Small intestine (tissue), 7 donors: ENCODE data around the gene RPGRIP1. TPM values are rescaled to one million over a fixed set of nuclear protein-coding genes. Genes with fewer than 3 reads are reported as not detected.
"Not testable (repeated sequence)": the region's sequence is repeated elsewhere in the genome, so short reads cannot be mapped to it uniquely, and the experiment has no call there.

ENCODE experiments used
- DNase-seq, 2 donors: peaks; one replicate each; pipeline versions ENCODE4 v3.0.0 to v3.0.0-alpha.2; 2013
- FAIRE-seq: peaks from 2 replicates; lab custom pipeline; 2012; peaks lifted over from hg19 to GRCh38; lab: Jason Lieb, UNC
- H3K27ac ChIP-seq, 3 donors: one replicate each; pipeline ENCODE4 v1.5.1; 2013; ENCODE audit warnings: low read length in 2 of 3, mild to moderate bottlenecking in 2 of 3, control low read depth in 1 of 3, inconsistent platforms in 1 of 3, low read depth in 1 of 3, moderate library complexity in 1 of 3
- H3K27me3 ChIP-seq, 3 donors: one replicate each; pipeline ENCODE4 v1.6.1; 2013; ENCODE audit warnings: low read length in 3 of 3, inconsistent platforms in 1 of 3; ENCODE audit not compliant: control insufficient read depth in 3 of 3, insufficient read depth in 3 of 3
- H3K36me3 ChIP-seq, 3 donors: one replicate each; pipeline ENCODE4 v1.6.1; 2013; ENCODE audit warnings: low read length in 3 of 3, inconsistent platforms in 1 of 3, low read depth in 1 of 3, mild to moderate bottlenecking in 1 of 3, moderate library complexity in 1 of 3; ENCODE audit not compliant: control insufficient read depth in 3 of 3, insufficient read depth in 2 of 3
- H3K4me1 ChIP-seq, 3 donors: one replicate each; pipeline ENCODE4 v1.6.1; 2013; ENCODE audit warnings: low read length in 2 of 3, inconsistent platforms in 1 of 3, low read depth in 1 of 3, mild to moderate bottlenecking in 1 of 3, moderate library complexity in 1 of 3; ENCODE audit not compliant: control insufficient read depth in 3 of 3, insufficient read depth in 2 of 3
- H3K4me3 ChIP-seq, 3 donors: one replicate each; pipeline ENCODE4 v1.5.1; 2013; ENCODE audit warnings: low read length in 3 of 3, control low read depth in 1 of 3, inconsistent platforms in 1 of 3, low read depth in 1 of 3, mild to moderate bottlenecking in 1 of 3, moderate library complexity in 1 of 3
- H3K9me3 ChIP-seq, 2 donors: one replicate each; pipeline ENCODE4 v1.6.1; 2013; ENCODE audit warnings: low read depth in 1 of 2, low read length in 1 of 2; ENCODE audit not compliant: control insufficient read depth in 2 of 2, insufficient read depth in 1 of 2
- WGBS, 3 donors: extraction: QIAGEN DNeasy Blood & Tissue Kit; methylation state at CpG; one replicate each; pipeline ENCODE4 v1.1.7; 2013; 5-methylcytosine and 5-hydroxymethylcytosine counted together
- polyA plus RNA-seq, 4 donors: library from polyadenylated mRNA; stranded (reverse) in 3 of 4; unstranded in 1 of 4; fragments of 200-250 nt in 3 of 4; fragments of 120-200 nt in 1 of 4; gene quantifications; one replicate each; pipeline versions ENCODE4 v1.2.1 to v1.2.3, GENCODE V29; 2013
- donor health status: healthy with polysubstance abuse.
- donor health status: control.
- donor health status: control.
- donor health status: Bipolar disorder and iron deficiency.
- donor health status: healthy.

RPGRIP1 gene
- polyA plus RNA-seq, 4 donors = 0.44 to 0.73 TPM; not detected in 2

- no peaks in the 10 kb centered on the region for H3K9me3 ChIP-seq
- DNase-seq (no peak), FAIRE-seq (no peak)
- H3K27ac ChIP-seq = no peak overlapping the region
- no peak overlapping the region for H3K4me3 ChIP-seq
- H3K36me3 ChIP-seq = no peaks in the 10 kb centered on the region
- 82 to 90% (median 88%) methylated on average over 9 of the region's 9 CpGs for WGBS, 3 donors
- H3K4me1 ChIP-seq = no peaks in the 10 kb centered on the region
- H3K27me3 ChIP-seq = no peaks in the 10 kb centered on the region
Observed at GRCh38 chr14:21275261-21275858, 4.5 kb upstream of the RPGRIP1 start.

- 81 to 86% (median 82%) methylated on average over 4 of the region's 4 CpGs for WGBS, 3 donors
- FAIRE-seq (no peak), DNase-seq (no peak)
- Histone ChIP-seq H3K4me3 (no peak overlapping the region), H3K27ac (no peak overlapping the region), H3K4me1 (no peaks in the 10 kb centered on the region), H3K27me3 (no peaks in the 10 kb centered on the region), H3K9me3 (no peaks in the 10 kb centered on the region), H3K36me3 (no peaks in the 10 kb centered on the region)
Observed at GRCh38 chr14:21278632-21279031, 1.3 kb upstream of the RPGRIP1 start.

GRCh38 chr14:21281917-21282316 is 2.0 kb downstream of the RPGRIP1 start:
- not testable (repeated sequence) for H3K27ac ChIP-seq, H3K4me3 ChIP-seq, FAIRE-seq, H3K4me1 ChIP-seq, H3K9me3 ChIP-seq, H3K27me3 ChIP-seq, H3K36me3 ChIP-seq, DNase-seq
- WGBS, 3 donors = 81 to 90% (median 83%) methylated on average over 8 of the region's 8 CpGs

GRCh38 chr14:21286516-21286915 is 6.6 kb downstream of the RPGRIP1 start:
- not testable (repeated sequence) for H3K36me3 ChIP-seq, H3K4me3 ChIP-seq, H3K4me1 ChIP-seq, H3K27ac ChIP-seq, H3K9me3 ChIP-seq, FAIRE-seq, H3K27me3 ChIP-seq, DNase-seq
- 95 to 98% (median 97%) methylated on average over 2 of the region's 2 CpGs for WGBS, 3 donors

GRCh38 chr14:21287168-21287567 is 7.3 kb downstream of the RPGRIP1 start:
- Histone ChIP-seq H3K4me3 (no peak overlapping the region), H3K27ac (no peak overlapping the region), H3K27me3 (no peaks in the 10 kb centered on the region), H3K4me1 (no peaks in the 10 kb centered on the region), H3K36me3 (no peaks in the 10 kb centered on the region), H3K9me3 (no peaks in the 10 kb centered on the region)
- DNase-seq (no peak), FAIRE-seq (no peak)
- 91% methylated on average over 6 of the region's 6 CpGs for WGBS, 3 donors

GRCh38 chr14:21294026-21294425 is 14.1 kb downstream of the RPGRIP1 start:
- WGBS, 3 donors = 83 to 88% (median 84%) methylated on average over 7 to 8 of the region's 8 CpGs
- H3K36me3 ChIP-seq, FAIRE-seq: not testable (repeated sequence)

GRCh38 chr14:21298358-21298757 is 18.5 kb downstream of the RPGRIP1 start:
- 72 to 84% (median 80%) methylated on average over 12 of the region's 12 CpGs for WGBS, 3 donors

More at GRCh38 chr14:21294026-21294425, 14.1 kb downstream of the RPGRIP1 start:
- H3K4me3 ChIP-seq, H3K27me3 ChIP-seq, H3K4me1 ChIP-seq, H3K9me3 ChIP-seq, H3K27ac ChIP-seq, DNase-seq: not testable (repeated sequence)

GRCh38 chr14:21299562-21300130 is 19.8 kb downstream of the RPGRIP1 start:
- H3K27me3 ChIP-seq = peaks cover 0 to 3% (median 0%) of the 10 kb centered on the region in 3 donors
- no peak overlapping the region for H3K4me3 ChIP-seq
- no peaks in the 10 kb centered on the region for H3K36me3 ChIP-seq
- H3K9me3 ChIP-seq = no peaks in the 10 kb centered on the region
- H3K27ac ChIP-seq = no peak overlapping the region
- no peak for DNase-seq
- H3K4me1 ChIP-seq = peaks cover 0 to 2% (median 0%) of the 10 kb centered on the region in 3 donors
- FAIRE-seq = no peak
- 80 to 87% (median 83%) methylated on average over 10 of the region's 10 CpGs for WGBS, 3 donors

More at GRCh38 chr14:21298358-21298757, 18.5 kb downstream of the RPGRIP1 start:
- Histone ChIP-seq H3K27me3 (peaks cover 0 to 3% (median 0%) of the 10 kb centered on the region in 3 donors), H3K9me3 (no peaks in the 10 kb centered on the region), H3K4me3 (no peak overlapping the region), H3K4me1 (peaks cover 0 to 2% (median 0%) of the 10 kb centered on the region in 3 donors), H3K27ac (no peak overlapping the region), H3K36me3 (no peaks in the 10 kb centered on the region)
- FAIRE-seq (no peak), DNase-seq (no peak)
